ENCODE data around the gene PGPEP1. TPM values are rescaled to one million over a fixed set of nuclear protein-coding genes. Genes with fewer than 3 reads are reported as not detected.

The PGPEP1 gene
- total and polyA plus RNA-seq, 11 donors, result 22.5 to 58.6 (median 43.6) TPM

DNA sequence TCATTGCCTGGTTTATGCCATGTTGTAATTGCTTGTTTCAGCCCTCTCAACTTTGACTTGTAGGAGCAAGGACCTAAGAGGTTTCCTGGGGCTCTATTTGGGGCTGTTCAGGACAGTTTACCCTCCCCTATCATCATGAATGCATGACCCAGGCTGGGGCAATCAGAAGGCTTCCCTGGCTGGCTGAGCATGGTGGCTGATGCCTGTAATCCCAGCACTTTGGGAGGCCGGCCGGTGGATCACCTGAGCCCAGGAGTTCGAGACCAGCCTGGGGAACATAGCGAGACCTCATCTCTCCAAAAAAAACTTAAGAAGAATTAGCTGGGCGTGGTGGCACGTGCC, 11.4 kb upstream of the PGPEP1 start:
- no peak for ATAC-seq
- peak overlapping the region in 9 of 12 donors; percentile 34 to 50 (median 47) for H3K4me3 ChIP-seq
- no peaks in the 10 kb centered on the region for H3K9me3 ChIP-seq
- DNase-seq, result no peak
- intact Hi-C loops (cut with DNase I), result loop anchor here in 7 of 10 donors (2.0 to 10.0 kb wide), 5 partner anchors 50 to 134 kb away; partner anchors contain the start of genes RAB3A (in 3 of the 7) and MPV17L2 (in 1 of the 7)
- WGBS, 4 donors, result 53 to 66% (median 55%) methylated on average over 5 to 6 of the region's 6 CpGs
- no peaks in the 10 kb centered on the region for H3K36me3 ChIP-seq
- H3K4me1 ChIP-seq, result peaks cover 3 to 20% (median 12%) of the 10 kb centered on the region in 12 donors
- TF ChIP-seq, protein P1, sequence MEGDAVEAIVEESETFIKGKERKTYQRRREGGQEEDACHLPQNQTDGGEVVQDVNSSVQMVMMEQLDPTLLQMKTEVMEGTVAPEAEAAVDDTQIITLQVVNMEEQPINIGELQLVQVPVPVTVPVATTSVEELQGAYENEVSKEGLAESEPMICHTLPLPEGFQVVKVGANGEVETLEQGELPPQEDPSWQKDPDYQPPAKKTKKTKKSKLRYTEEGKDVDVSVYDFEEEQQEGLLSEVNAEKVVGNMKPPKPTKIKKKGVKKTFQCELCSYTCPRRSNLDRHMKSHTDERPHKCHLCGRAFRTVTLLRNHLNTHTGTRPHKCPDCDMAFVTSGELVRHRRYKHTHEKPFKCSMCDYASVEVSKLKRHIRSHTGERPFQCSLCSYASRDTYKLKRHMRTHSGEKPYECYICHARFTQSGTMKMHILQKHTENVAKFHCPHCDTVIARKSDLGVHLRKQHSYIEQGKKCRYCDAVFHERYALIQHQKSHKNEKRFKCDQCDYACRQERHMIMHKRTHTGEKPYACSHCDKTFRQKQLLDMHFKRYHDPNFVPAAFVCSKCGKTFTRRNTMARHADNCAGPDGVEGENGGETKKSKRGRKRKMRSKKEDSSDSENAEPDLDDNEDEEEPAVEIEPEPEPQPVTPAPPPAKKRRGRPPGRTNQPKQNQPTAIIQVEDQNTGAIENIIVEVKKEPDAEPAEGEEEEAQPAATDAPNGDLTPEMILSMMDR (IDR thresholded peaks at IDR 0.05), result no peak
- TF ChIP-seq POLR2A (IDR thresholded peaks at IDR 0.05), result no peak
- H3K27me3 ChIP-seq, result no peaks in the 10 kb centered on the region
- H3K27ac ChIP-seq, result peak overlapping the region in 11 of 12 donors; percentile 58 to 84 (median 75)

- TF ChIP-seq POLR2A (IDR thresholded peaks at IDR 0.05), result no peak
- TF ChIP-seq, protein P1 (IDR thresholded peaks at IDR 0.05), result no peak
These were observed 9.5 kb upstream of the PGPEP1 start for GRCh38 chr19:18330868-18331267.

GRCh38 chr19:18332917-18333530, 7.4 kb upstream of the PGPEP1 start:
- no peak for TF ChIP-seq POLR2A (IDR thresholded peaks at IDR 0.05)
- TF ChIP-seq, protein P1 (IDR thresholded peaks at IDR 0.05), result no peak
- ATAC-seq (no peak), DNase-seq (no peak)
- no peaks in the 10 kb centered on the region for H3K27me3 ChIP-seq
- no peaks in the 10 kb centered on the region for H3K36me3 ChIP-seq
- H3K27ac ChIP-seq, result no peak overlapping the region
- peaks cover 0 to 19% (median 10%) of the 10 kb centered on the region in 12 donors for H3K4me1 ChIP-seq
- no peaks in the 10 kb centered on the region for H3K9me3 ChIP-seq
- no peak overlapping the region for H3K4me3 ChIP-seq
- 81 to 90% (median 85%) methylated on average over 5 to 15 of the region's 15 CpGs for WGBS, 4 donors
- intact Hi-C loops (cut with DNase I), result no loop called here

More at GRCh38 chr19:18330868-18331267, 9.5 kb upstream of the PGPEP1 start:
- Histone ChIP-seq H3K36me3 (no peaks in the 10 kb centered on the region), H3K4me3 (no peak overlapping the region), H3K27ac (no peak overlapping the region), H3K4me1 (peaks cover 0 to 16% (median 9%) of the 10 kb centered on the region in 12 donors), H3K9me3 (no peaks in the 10 kb centered on the region), H3K27me3 (no peaks in the 10 kb centered on the region)
- DNase-seq (no peak), ATAC-seq (no peak)
- WGBS, 4 donors, result 88 to 97% (median 90%) methylated on average over 9 of the region's 9 CpGs
- intact Hi-C loops (cut with DNase I), result no loop called here

DNA sequence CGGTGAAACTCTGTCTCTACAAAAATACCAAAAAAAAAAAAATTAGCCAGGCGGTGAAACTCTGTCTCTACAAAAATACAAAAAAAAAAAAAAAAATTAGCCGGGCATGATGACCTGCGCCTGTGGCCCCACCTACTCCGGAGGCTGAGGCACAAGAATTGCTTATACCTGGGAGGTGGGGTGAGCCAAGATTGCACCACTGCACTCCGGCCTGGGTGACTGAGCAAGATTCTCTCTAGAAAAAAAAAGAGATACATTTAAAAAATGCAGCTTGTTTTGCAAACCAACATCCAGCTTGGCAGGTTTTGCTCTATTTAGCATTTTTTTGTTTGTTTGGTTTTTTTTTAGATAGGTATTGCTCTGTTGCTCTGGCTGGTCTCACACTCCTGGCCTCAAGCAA, 6.7 kb upstream of the PGPEP1 start:
- H3K4me1 ChIP-seq, result peaks cover 0 to 17% (median 8%) of the 10 kb centered on the region in 12 donors
- no peak for TF ChIP-seq POLR2A (IDR thresholded peaks at IDR 0.05)
- TF ChIP-seq, protein P1 (IDR thresholded peaks at IDR 0.05), result no peak
- 88 to 94% (median 93%) methylated on average over 6 of the region's 6 CpGs for WGBS, 4 donors
- DNase-seq (no peak), ATAC-seq (no peak)
- no peaks in the 10 kb centered on the region for H3K9me3 ChIP-seq
- H3K27ac ChIP-seq, result no peak overlapping the region
- no peak overlapping the region for H3K4me3 ChIP-seq
- no peaks in the 10 kb centered on the region for H3K36me3 ChIP-seq
- no peaks in the 10 kb centered on the region for H3K27me3 ChIP-seq
- intact Hi-C loops (cut with DNase I), result no loop called here

Measured in heart left ventricle (tissue), 16 donors.